ENCODE results near the gene RASAL1.

DNA sequence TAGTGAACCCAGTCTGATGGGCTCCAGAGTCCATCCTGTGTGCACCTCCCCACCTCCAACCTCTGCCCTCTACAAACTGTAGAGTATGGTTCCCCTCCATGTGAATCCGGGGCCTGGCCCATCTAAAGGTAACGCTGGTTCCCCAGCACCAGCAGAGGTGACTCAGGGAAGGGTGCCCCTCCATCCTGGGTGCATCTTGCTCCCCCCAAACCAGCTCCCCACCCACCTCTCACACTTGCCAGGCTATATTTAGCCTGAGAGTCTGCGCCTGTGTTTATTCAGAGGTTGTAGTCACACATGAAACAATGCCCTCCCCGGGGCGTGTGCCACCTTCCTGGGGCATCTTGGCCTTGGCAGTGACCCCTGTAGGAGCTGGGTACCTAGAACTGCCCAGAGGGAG lies 26.2 kb downstream of the RASAL1 start:
- no peak for TF ChIP-seq EZH2 (IDR thresholded peaks at IDR 0.05; ENCODE audit: low read depth)
- no peak for TF ChIP-seq CTCF (conservative IDR thresholded peaks at IDR 0.05)

All from PC-9 (cell line).